Liver (tissue), 3 donors: ENCODE data around the gene GNPTAB.
"Not testable (repeated sequence)": the region's sequence is repeated elsewhere in the genome, so short reads cannot be mapped to it uniquely, and the experiment has no call there.

Source experiments
- ATF3 ChIP-seq: IDR thresholded peaks from 2 replicates; pipeline ENCODE4 v1.6.1; 2016; ENCODE audit warnings: antibody characterized with exemption
- CTCF ChIP-seq: fragments of 150-350 bp; IDR thresholded peaks from 2 replicates; pipeline ENCODE4 v1.5.1; 2017; ENCODE audit warnings: improper control_type of control experiment, low read depth, low read length; ENCODE audit not compliant: missing input control
- EGR1 ChIP-seq, 2 donors: IDR thresholded peaks; 2 replicates each; pipeline ENCODE4 v1.6.1; 2016 to 2018; ENCODE audit warnings: antibody characterized with exemption in 2 of 2, low read depth in 2 of 2
- FOXA1 ChIP-seq: IDR thresholded peaks from 2 replicates; pipeline ENCODE4 v1.6.1; 2016; ENCODE audit warnings: antibody characterized with exemption
- GABPA ChIP-seq, 2 donors: IDR thresholded peaks in 1 of 2; conservative IDR thresholded peaks in 1 of 2; 2 replicates each; pipeline ENCODE4 v1.6.1; 2016; ENCODE audit warnings: antibody characterized with exemption in 2 of 2, mild to moderate bottlenecking in 1 of 2, moderate library complexity in 1 of 2
- JUND ChIP-seq, 2 donors: IDR thresholded peaks; 2 replicates each; pipeline ENCODE4 v1.6.1; 2016; ENCODE audit warnings: antibody characterized with exemption in 2 of 2
- MAX ChIP-seq: IDR thresholded peaks from 2 replicates; pipeline ENCODE4 v1.6.1; 2016; ENCODE audit warnings: antibody characterized with exemption
- RAD21 ChIP-seq, 2 donors: IDR thresholded peaks; 2 replicates each; pipeline ENCODE4 v1.6.1; 2016; ENCODE audit warnings: antibody characterized with exemption in 2 of 2, mild to moderate bottlenecking in 2 of 2
- RXRA ChIP-seq, 2 donors: IDR thresholded peaks; 2 replicates each; pipeline ENCODE4 v1.6.1; 2017 to 2018; ENCODE audit warnings: antibody characterized with exemption in 2 of 2, mild to moderate bottlenecking in 1 of 2
- SP1 ChIP-seq: IDR thresholded peaks from 2 replicates; pipeline ENCODE4 v1.6.1; 2018; ENCODE audit warnings: antibody characterized with exemption, mild to moderate bottlenecking
- TAF1 ChIP-seq: conservative IDR thresholded peaks from 2 replicates; pipeline ENCODE4 v1.6.1; 2016; ENCODE audit warnings: antibody characterized with exemption, mild to moderate bottlenecking
- YY1 ChIP-seq: IDR thresholded peaks from 2 replicates; pipeline ENCODE4 v1.6.1; 2016; ENCODE audit warnings: antibody characterized with exemption, mild to moderate bottlenecking
- ZBTB33 ChIP-seq: IDR thresholded peaks from 2 replicates; pipeline ENCODE4 v1.6.1; 2016; ENCODE audit warnings: antibody characterized with exemption
- TF ChIP-seq, protein P1 (sequence below): IDR thresholded peaks from 2 replicates; pipeline ENCODE4 v1.6.1; 2016; ENCODE audit warnings: antibody characterized with exemption, mild to moderate bottlenecking
- donor health status: healthy.
- donor health status: healthy.

- TF ChIP-seq CTCF; SP1; RAD21 (IDR thresholded peaks at IDR 0.05); MAX; ATF3; TAF1; YY1; EGR1 (IDR thresholded peaks at IDR 0.05; ENCODE audit: low read depth in 2 of 2); RXRA (IDR thresholded peaks at IDR 0.05); FOXA1; ZBTB33; GABPA (IDR thresholded peaks at IDR 0.05 in 1 of 2, conservative IDR thresholded peaks at IDR 0.05 in 1 of 2); JUND (IDR thresholded peaks at IDR 0.05): not testable (repeated sequence)
- TF ChIP-seq, protein P1, sequence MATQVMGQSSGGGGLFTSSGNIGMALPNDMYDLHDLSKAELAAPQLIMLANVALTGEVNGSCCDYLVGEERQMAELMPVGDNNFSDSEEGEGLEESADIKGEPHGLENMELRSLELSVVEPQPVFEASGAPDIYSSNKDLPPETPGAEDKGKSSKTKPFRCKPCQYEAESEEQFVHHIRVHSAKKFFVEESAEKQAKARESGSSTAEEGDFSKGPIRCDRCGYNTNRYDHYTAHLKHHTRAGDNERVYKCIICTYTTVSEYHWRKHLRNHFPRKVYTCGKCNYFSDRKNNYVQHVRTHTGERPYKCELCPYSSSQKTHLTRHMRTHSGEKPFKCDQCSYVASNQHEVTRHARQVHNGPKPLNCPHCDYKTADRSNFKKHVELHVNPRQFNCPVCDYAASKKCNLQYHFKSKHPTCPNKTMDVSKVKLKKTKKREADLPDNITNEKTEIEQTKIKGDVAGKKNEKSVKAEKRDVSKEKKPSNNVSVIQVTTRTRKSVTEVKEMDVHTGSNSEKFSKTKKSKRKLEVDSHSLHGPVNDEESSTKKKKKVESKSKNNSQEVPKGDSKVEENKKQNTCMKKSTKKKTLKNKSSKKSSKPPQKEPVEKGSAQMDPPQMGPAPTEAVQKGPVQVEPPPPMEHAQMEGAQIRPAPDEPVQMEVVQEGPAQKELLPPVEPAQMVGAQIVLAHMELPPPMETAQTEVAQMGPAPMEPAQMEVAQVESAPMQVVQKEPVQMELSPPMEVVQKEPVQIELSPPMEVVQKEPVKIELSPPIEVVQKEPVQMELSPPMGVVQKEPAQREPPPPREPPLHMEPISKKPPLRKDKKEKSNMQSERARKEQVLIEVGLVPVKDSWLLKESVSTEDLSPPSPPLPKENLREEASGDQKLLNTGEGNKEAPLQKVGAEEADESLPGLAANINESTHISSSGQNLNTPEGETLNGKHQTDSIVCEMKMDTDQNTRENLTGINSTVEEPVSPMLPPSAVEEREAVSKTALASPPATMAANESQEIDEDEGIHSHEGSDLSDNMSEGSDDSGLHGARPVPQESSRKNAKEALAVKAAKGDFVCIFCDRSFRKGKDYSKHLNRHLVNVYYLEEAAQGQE, result not testable (repeated sequence)
These were observed 19.4 kb downstream of the GNPTAB start for GRCh38 chr12:101811342-101811741.
